ENCODE results near the gene NAPG. TPM values are rescaled to one million over a fixed set of nuclear protein-coding genes. Genes with fewer than 3 reads are reported as not detected.

Gene NAPG
- total and polyA plus RNA-seq, 10 of the 15 experiments (the other 5 are each of a cell fraction or from before 2014, with no cell fraction given): 20.5 to 34.8 (median 24.0) TPM

- no peaks in the 10 kb centered on the region for H3K27me3 ChIP-seq (replicated peaks in 1 of 2; ENCODE audit: control insufficient read depth in 2 of 2, insufficient read depth in 2 of 2, low read length in 1 of 2)
- ChIA-PET SMC1A (ENCODE audit: uncharacterized antibody, unreplicated experiment) (no interaction called here), RAD21 (ENCODE audit: unreplicated experiment) (no interaction called here), POLR2A (no interaction called here), CTCF (no interaction called here)
- in situ Hi-C loops (cut with MboI): no loop called here
- FAIRE-seq (no peak), ATAC-seq (no peak), DNase-seq (ENCODE audit: low read depth, low spot score) (no peak)
- BruUV-seq (replicated peaks): no TSS peak
- H3K4me3 ChIP-seq: no peak overlapping the region
- intact Hi-C loops (cut with micrococcal nuclease; ENCODE audit: unreplicated experiment): no loop called here
- no peak overlapping the region for H2AFZ ChIP-seq (ENCODE audit: control insufficient read depth, low read depth, low read length)
- no peak overlapping the region for H3K4me2 ChIP-seq (ENCODE audit: control insufficient read depth, insufficient read depth)
- H3K36me3 ChIP-seq (ENCODE audit: control insufficient read depth in 2 of 2, insufficient read depth in 2 of 2, low read length in 1 of 2): no peaks in the 10 kb centered on the region
- WGBS (ENCODE audit: insufficient coverage, insufficient replicate concordance, low lambda C conversion rate, missing lambda C conversion rate): 79% methylated on average over 30 of the region's 30 CpGs
- H3K9ac ChIP-seq (ENCODE audit: control insufficient read depth, insufficient read depth, low read length): no peak overlapping the region
- peaks cover under 1% of the 10 kb centered on the region; the same call in 1 of the 3 replicates for H3K9me3 ChIP-seq (replicated peaks; ENCODE audit: control insufficient read depth, insufficient read depth, low read length)
- H4K20me1 ChIP-seq (ENCODE audit: control insufficient read depth, insufficient read depth): no peaks in the 10 kb centered on the region
- peaks cover 8% of the 10 kb centered on the region; the same call in 1 of the 2 replicates for H3K4me1 ChIP-seq (ENCODE audit: control insufficient read depth, insufficient read depth, low read length)
- no peaks in the 10 kb centered on the region for H3K79me2 ChIP-seq (ENCODE audit: control insufficient read depth, insufficient read depth, low read length)
- no peak overlapping the region for H3K27ac ChIP-seq (ENCODE audit: control insufficient read depth, insufficient read depth)
- TF ChIP-seq BHLHE40 (IDR thresholded peaks at IDR 0.05; ENCODE audit: borderline replicate concordance in 1 of 2, low read depth in 2 of 2, low read length in 1 of 2): no peak
- no peak for TF ChIP-seq IRF4 (IDR thresholded peaks at IDR 0.05; ENCODE audit: low read depth, low read length)
- no peak for TF ChIP-seq ZNF622 (IDR thresholded peaks at IDR 0.05)
- TF ChIP-seq IRF5 (IDR thresholded peaks at IDR 0.05; ENCODE audit: borderline replicate concordance): no peak
- no peak for TF ChIP-seq ZNF274 (IDR thresholded peaks at IDR 0.05; ENCODE audit: insufficient read depth, insufficient read length)
- TF ChIP-seq TARDBP (IDR thresholded peaks at IDR 0.05; ENCODE audit: borderline replicate concordance): no peak
- TF ChIP-seq EP300 (IDR thresholded peaks at IDR 0.05; ENCODE audit: borderline replicate concordance in 1 of 2, control insufficient read depth in 1 of 2, low read depth in 2 of 2, low read length in 2 of 2): no peak
- TF ChIP-seq HDAC2 (IDR thresholded peaks at IDR 0.05): no peak
- TF ChIP-seq TCF3 (IDR thresholded peaks at IDR 0.05; ENCODE audit: borderline replicate concordance, insufficient read depth, low read depth, low read length): no peak
- no peak for TF ChIP-seq POLR2AphosphoS5 (IDR thresholded peaks at IDR 0.05; ENCODE audit: low read length)
- no peak for TF ChIP-seq NFXL1 (IDR thresholded peaks at IDR 0.05; ENCODE audit: borderline replicate concordance)
Measured at GRCh38 chr18:10588975-10589374, 63.1 kb downstream of the NAPG start.

All from GM12878 (cell line).